HG02973 (cell line): ENCODE measurements around the gene FKBP9.
"Not testable (repeated sequence)": the region's sequence is repeated elsewhere in the genome, so short reads cannot be mapped to it uniquely, and the experiment has no call there.

ENCODE experiments used
- ATAC-seq: cut with Tn5 transposase; IDR thresholded peaks from one replicate; pipeline ENCODE4 v1.9.1; 2021; ENCODE audit warnings: moderate library complexity; ENCODE audit not compliant: unreplicated experiment

The FKBP9 gene, protein sequence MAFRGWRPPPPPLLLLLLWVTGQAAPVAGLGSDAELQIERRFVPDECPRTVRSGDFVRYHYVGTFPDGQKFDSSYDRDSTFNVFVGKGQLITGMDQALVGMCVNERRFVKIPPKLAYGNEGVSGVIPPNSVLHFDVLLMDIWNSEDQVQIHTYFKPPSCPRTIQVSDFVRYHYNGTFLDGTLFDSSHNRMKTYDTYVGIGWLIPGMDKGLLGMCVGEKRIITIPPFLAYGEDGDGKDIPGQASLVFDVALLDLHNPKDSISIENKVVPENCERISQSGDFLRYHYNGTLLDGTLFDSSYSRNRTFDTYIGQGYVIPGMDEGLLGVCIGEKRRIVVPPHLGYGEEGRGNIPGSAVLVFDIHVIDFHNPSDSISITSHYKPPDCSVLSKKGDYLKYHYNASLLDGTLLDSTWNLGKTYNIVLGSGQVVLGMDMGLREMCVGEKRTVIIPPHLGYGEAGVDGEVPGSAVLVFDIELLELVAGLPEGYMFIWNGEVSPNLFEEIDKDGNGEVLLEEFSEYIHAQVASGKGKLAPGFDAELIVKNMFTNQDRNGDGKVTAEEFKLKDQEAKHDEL

DNA sequence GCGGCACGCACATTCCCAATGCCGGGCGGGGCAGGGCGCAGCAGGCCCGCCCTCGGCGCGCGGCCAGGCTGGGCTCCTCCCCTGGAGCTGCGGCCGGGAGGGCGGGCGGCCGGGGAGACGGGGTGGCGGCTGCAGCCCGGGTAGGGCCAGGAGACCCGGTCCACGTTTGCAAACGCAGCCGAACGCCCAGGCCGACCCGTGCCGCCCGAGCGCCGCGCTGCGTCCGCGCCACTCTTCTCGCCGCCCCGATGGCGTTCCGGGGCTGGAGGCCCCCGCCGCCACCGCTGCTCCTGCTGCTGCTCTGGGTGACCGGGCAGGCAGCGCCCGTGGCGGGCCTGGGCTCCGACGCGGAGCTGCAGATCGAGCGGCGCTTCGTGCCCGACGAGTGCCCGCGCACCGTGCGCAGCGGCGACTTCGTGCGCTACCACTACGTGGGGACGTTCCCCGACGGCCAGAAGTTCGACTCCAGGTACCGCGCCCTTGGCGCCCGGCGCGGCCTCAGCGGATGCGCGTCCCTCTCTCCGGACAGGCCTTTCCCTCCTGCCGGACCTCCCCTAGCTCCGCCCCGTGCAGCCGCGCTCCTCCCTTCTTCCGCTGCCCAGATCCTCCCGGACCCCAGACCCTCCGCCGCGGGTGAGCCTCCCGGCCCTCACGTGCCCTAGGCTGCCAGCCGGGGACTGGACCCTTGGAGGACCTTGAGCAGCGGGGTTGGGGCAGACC is at the start of gene FKBP9:
TSS of gene FKBP9 (plus strand) at position 115 of the 720 bp plus-strand sequence. CDS start at position 249, 134 bp downstream.
- peak; percentile 74 for ATAC-seq

DNA sequence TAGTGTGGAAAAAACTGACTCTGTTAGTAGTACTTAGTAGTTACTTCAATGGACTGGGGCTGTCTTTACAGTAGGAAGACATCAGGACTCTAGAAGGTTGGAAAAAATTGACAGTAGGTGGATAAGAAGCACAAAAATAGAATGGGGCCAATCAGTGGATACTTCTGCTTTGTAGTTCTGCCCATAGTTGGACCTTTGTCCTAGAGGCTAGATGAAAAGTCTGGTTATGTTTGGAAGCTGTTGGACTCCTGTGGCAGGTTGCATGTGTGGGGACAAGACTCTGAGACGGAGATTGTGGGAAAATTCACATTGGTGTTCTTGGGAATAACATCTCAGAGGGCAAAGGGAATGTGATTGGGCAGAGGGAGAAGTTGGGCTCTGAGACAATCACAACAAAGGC is 47.0 kb upstream of the FKBP9 start:
- ATAC-seq, result no peak

DNA sequence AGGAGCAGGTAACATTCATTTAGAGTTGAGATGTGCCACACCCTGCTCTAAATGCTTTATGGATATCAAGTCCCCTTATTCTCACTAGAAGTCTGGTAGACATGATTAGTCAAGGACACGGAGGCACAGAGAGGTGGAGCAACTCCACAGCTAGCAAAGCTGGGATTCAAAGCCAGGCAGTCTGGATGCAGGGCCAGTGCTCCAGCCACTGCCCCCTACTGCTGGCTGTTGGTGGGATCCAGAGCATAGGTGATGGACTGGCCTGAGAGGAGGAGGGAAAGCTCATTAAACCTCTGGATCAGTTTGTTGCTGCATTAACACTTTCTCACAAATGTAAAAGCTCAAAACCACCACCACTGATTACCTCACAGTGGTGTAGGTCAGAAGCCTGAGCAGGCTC is 43.1 kb upstream of the FKBP9 start:
- no peak for ATAC-seq

DNA sequence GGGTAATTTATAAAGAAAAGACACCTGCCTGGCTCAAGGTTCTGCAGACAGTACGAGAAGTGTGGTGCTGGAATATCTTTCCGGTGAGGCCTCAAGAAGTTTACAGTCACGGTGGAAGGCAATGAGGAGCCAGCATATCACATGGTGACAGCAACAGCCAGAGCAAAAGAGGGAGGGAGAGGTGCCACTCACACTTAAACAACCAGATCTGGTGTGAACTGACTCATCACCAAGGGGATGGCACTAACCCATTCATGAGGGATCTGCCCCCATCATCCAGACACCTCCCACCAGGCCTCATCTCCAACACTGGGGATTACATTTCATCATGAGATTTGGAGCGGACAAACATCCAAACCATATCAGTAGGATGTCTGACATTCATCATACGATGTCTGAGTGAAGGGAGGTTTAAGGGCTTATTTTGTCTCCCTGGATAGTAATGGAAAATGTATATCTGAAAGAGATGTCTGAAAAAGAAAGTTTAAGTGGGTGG is 42.2 kb upstream of the FKBP9 start:
- ATAC-seq, result no peak

DNA sequence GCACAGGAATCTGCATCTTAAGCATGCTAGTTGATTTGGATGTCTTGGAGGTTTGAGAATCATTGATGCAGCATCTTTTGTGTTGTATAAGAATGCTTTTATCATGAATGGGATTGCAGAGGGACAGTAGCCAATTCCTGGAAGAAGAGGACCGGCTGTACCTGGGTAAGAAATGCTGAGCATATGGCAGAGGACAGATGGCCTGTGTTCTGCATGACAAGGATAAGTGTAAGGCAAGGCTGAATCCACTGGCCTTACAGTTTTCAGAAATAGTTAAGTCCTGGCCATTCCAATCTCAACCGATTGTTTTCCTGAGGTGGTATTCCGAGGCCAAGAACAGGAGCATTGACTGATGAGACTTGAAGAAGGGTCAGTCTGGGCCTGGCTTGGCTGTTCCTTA is 41.2 kb upstream of the FKBP9 start:
- no peak for ATAC-seq

DNA sequence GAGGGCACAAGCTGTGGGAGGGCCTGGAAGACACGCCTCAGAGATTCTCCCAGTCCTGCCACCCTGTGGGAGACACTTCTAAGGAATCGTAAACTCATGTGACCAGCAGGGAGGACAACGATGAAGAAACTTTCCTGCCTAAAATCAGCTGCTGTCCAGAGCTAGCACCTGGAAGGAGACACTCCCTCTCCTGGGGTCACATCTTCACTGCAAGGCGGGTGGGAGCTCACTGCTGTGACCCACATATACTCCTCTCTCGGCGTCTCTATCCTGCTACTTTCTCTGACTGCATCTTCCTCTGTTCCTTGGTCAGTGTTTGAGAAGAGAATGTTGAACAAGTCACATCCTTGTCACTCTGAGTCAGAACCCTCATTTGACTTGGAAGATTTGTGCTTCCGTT is 40.2 kb upstream of the FKBP9 start:
- not testable (repeated sequence) for ATAC-seq

DNA sequence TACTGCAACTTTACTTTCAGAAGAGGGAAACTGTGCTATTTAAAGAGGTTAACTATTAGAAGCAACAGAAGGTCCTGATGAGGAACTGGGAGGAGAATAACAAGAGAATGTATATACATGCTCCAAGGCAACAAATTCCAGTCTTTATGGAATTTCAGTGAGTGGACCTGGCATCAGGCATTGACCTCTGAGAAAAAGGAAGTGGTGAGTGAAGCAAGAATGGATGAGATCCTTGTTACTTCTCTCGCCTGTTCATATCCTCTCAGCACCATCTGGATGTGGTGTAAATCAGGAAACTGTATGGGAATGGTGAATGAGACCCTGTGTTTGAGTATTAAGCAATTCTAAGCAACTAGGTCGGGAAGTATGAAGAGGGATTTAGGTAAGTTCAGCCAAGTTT is 35.3 kb upstream of the FKBP9 start:
- no peak for ATAC-seq

DNA sequence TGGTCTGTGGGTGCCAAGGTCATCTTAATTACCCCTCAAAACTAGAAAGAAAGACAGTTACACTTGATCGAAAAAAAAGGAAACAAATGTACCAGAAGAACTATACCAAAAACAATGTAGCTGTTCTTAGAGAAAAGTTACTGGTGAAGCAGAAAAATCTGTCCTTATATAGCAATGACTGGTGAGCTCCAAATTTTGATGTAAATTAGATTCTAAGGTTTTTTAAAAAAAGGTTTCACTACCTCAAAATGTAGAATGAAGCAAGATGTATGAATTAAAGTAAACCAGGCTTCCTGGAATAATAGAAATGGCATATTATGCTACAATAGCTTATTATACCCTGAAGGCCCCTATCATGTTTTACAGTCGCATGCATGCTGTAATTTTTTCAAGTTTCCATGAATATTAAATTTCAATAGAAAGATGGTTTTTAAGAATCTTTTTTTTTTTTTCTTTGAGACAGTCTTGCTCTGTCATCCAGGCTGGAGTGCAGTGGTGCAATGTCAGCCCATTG is 28.4 kb upstream of the FKBP9 start:
- no peak for ATAC-seq

DNA sequence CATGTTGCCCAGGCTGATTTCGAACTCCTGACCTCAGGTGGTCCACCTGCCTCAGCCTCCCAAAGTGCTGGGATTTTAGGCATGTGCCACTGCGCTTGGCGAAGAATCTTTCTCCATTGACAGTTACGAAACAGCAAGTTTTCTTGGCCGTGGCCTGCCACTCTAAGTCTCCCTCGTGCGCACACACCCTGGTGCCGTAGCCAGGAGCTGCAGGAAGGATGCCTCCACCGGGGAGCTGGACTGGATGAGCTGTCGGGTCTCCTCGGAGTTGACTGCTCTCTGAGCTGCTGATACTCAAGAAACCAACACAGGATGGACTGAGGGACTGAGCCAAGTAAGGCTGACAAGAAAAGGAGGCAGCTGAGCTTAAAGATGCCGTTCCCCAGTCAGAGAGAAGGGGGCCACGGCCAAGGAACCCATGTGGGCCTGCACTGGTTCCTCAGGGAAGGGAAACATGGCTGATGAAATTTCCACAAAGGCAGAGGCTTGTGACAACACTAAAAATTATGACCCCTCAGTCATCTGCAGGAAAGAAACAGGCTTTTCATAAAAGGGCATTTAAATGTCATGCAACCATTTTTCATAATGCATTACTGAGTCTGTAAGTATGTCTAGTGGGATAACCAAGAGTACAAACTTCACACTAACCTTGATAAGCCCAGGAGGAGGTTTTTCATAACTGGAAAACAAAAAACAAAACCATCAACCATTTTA is 27.7 kb upstream of the FKBP9 start:
- no peak for ATAC-seq

DNA sequence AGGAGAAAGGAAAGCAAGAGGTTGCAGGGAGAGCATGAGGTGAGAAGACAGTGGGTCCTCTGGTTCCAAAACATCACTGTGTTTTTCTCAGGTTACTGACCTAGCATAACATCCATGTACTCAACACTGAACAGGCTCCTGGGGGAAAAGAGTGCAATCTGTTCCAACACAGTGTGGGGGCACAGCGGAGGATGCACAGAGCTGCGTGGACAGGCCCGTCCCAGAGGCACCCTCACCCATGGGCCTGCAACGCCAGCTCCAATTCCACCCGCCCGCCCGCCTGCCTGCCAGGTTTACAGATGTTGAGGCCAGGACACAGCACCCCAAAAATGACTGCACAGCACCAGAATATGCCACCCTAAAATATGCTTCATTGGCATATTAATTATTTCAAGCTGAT is 26.9 kb upstream of the FKBP9 start:
- ATAC-seq, result no peak

DNA sequence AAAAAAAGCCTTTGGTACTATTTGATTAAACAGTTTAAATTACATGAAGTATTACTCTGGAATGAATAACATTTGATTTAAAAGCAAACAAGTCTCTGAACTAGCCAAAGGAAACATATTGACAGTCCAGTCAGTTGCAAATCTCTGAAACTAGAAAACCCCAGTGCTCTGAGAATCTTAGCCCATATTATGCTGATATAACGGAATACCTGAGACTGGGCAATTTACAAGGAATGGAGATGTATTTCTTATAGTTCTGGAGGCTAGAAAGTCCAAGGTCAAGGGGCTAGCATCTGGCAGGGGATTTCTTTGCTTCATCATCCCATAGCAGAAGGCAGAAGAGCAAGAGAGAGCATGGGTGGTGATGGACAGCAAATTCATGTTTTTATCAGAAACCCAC is 21.7 kb upstream of the FKBP9 start:
- ATAC-seq, result no peak

DNA sequence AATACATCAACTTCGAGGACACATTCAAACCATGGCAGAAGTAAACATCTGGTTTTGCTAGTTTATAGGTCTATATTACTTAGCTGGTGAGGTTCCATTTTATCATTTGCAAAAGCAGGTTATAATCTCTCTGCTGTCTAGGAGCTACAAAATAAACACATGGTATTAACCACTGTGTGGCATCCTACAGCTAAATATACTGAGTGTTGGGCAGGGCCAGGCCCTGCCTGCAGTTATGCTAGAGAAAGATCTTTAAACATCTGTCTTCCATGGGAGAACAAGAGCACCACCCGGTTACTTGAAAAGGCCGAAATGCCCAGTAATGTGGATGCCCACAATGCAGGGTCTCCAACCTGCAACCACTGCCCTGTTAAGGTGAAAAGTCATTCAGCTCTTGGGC is 20.6 kb upstream of the FKBP9 start:
- ATAC-seq, result no peak

DNA sequence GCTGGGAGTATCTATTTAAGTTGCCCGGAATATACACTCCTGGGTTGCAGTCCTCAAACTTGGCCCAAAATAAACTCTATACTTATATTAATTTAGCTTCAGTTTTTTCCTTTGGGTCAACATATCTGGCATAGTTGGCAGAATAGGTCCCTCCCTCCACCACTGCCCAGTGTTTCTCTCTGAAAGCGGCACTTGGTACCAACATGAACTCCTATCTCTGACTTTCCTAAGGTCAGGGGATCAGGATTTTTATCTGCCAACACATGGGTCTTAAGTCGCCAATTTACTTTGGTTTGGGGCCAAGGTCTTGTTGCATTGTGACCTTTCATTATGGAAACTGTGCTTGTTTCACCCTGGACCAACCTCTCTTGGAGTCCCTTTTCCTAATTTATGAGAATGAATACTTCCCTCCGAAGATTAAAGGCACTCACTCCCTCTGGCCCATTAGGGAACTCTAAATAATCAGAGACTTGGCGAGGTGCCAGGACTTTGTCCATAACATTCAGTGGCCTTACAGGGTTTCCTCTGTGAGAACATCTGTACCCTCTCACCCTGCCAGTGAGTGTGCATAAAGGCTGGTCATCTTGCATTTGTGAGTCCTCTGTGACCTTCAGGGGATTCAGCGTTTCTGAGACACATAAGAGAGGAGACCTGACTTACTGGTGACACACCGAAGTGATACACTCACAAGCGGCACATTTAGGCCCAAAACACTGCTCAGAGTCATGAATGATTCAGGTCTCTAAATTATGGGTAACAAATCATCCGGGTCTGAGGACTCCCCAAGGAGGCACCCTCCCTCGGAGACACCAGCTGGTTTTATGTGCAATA is 19.7 kb upstream of the FKBP9 start:
- ATAC-seq, result no peak

DNA sequence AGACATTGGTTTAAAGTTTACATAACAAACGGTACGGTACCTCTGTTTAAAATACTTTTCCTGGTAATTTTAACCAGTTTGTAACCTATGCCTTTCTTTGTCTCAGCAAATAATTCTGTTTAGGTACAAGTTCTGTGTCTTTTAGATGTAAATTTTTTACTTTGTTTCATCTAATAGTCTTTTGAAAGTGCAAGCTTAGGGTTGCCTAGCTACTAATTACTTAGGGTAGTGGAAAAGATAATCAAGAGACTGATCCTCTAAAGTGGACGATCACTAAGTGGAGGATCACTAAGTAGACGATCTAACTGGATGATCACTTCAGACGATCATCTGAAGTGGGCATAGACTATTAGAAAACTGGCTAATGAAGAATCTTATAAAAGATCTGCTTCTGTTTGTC is 16.1 kb upstream of the FKBP9 start:
- ATAC-seq, result no peak

DNA sequence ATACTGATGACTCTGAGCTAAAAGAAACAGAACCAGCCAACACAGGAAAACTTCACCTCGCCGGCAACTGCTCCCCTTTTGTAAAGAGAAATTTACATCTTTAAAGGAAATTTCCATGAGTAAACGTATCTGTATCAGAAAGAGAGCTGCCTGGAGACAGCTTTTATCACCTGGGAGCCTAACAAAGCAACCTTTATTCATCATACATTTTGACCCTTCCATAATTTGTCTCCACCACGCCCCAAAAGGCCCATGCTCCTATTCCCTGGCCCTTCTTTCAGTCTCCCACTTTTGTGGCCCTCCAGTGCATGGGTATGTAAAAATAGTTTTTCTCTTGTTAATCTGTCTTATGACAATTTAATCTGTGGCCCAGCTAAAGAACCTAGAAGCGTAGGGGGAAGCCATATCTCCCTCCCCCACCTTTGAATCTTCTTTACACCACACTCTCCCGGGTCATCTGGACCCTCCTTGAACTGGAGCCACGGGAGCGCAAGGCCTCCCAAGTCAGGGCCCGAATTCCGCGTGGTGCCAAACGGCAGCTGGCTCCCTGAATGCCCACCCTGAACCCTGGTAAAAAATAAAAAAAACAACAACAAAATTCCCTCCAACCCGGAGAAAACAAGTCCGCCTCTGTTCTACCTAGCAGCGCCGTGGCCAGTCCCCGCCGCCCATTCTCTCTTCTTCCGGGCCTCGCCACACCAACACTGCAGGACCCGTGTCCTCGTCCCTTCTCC is 15.4 kb upstream of the FKBP9 start:
- no peak for ATAC-seq

DNA sequence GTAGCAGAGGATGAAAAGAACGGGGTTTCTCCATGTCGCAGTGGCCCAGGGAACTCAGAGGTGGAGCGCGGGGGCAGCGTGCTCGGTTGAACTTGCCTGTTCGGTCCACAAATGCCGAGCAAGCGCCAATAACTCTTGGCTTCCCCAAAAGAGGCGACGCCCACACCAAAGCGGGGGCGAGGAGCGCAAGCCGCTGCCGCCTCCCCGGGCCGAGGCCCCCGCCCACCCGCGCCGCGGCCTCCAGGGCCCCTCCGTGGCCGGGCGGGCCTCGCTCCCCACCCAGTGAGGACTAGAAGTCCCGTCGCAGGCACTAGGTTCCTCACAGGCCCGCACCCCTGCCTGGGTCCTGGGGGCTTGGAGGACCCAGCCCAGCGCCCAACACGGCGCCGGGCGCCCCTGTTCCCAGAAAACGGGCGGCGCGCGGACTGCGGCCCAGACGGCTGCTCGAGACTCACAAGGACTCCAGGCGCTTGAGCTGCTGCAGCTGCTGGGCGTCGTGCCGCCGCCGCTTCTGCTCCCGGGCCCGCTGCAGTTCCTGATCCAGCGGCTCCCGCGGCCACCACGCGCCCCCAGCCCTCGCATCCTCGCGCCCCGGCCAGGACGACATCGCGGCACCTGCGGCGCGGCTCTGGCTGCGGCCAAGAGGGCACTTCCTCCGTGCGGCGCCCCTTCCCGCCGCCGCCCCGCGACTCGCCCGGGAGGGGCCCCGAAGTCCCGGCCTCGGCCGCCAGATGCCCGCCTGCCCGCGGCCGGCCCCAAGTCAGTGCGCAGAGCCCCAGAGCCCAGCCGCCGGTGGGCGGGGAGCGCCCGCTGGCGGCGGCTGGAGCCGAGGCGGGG is 14.6 kb upstream of the FKBP9 start:
- peak; percentile 85 for ATAC-seq

DNA sequence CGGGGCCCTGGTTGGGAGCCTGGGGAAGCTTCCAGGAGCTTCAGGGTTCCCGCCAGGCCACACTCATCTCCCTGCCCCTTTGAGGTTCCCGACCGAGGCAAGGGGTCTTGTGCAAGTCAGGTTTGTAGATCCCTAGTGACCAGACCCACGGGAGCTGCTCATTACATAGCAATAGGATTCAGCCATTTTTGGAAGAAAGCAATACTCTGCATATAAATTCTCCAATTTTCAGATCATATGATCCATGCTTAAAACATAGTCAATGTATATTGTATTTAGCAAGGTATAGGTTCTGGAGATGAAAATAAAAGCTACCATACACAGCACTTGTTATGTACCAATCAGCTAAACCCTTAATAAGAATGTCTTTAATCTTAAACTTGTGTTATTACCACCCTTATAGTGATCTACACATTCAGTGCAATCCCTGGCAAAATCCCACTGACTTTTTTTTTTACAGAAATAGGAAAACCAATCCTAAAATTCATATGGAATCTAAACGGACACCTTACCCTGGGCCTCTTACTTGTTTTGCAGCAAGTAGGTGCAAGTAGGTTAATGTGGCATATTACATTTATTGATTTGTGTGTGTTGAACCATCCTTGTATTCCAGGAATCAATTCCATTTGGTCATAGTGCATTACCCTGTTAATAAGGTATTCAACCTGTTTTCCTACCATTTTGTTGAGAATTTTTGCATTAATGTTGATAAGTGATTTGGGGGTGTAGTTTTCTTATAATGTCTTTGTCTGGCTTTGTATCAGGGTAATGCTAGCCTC is 13.8 kb upstream of the FKBP9 start:
- ATAC-seq, result no peak
